ENCODE measurements around the gene NIT1.

NIT1 gene, protein sequence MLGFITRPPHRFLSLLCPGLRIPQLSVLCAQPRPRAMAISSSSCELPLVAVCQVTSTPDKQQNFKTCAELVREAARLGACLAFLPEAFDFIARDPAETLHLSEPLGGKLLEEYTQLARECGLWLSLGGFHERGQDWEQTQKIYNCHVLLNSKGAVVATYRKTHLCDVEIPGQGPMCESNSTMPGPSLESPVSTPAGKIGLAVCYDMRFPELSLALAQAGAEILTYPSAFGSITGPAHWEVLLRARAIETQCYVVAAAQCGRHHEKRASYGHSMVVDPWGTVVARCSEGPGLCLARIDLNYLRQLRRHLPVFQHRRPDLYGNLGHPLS

DNA sequence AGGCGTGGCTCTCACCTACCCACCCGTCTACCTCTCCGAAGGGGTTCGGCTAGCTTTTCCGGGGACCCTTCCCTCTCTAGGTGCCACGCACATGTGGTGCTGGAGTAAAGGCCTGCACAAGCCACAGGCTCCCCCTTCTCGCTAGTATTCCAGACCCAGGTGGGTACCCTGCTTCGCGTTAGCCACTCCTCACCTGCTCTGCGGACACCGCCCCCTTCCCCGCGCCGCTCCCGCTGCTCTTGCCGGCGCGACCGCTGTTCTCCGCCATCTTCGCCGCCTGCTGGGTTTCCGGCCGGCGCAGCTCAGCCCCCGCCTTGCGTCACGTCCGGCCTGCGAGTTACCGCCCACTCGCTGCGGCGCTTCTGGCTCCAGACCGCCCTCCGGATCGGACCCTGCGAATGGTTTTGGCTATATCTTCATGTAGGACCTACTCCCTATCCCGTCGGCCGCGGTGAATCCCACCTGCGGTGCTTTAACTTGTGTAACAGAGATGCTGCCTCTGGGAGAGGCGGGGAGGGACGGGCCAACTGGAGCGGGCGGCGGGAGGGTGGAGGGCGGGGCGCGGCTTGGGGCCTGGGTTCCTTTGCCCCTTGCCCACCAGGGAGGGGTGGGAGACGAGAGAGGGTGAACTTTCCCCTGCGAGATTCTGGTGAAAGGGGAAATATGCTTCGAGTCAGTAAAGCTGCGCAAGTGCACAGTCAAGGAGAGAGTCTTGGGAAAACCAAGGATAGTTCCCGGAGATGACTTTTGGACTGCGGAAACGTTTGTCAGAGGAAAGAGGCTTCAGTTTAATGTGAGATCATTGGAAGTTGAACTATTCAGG, at the start of gene NIT1, which contains the start of gene PFDN2:
TSS of gene NIT1 (plus strand) at position 347 of the 823 bp plus-strand sequence. CDS start at position 419, 72 bp downstream.
TSS of gene PFDN2 (minus strand) at position 279 of the 823 bp plus-strand sequence. CDS start at position 268, 11 bp downstream.
- Histone ChIP-seq H3K9me3 (ENCODE audit: control insufficient read depth, insufficient read depth, low read length) (no peaks in the 10 kb centered on the region), H3K9ac (ENCODE audit: low read depth, low read length) (peak within 1 kb of the TSS; percentile 80), H3K4me1 (ENCODE audit: insufficient read depth, low read length) (peaks cover 12% of the 10 kb centered on the region), H3K36me3 (ENCODE audit: insufficient read depth, low read length) (peaks cover 26% of the 10 kb centered on the region)

DNA sequence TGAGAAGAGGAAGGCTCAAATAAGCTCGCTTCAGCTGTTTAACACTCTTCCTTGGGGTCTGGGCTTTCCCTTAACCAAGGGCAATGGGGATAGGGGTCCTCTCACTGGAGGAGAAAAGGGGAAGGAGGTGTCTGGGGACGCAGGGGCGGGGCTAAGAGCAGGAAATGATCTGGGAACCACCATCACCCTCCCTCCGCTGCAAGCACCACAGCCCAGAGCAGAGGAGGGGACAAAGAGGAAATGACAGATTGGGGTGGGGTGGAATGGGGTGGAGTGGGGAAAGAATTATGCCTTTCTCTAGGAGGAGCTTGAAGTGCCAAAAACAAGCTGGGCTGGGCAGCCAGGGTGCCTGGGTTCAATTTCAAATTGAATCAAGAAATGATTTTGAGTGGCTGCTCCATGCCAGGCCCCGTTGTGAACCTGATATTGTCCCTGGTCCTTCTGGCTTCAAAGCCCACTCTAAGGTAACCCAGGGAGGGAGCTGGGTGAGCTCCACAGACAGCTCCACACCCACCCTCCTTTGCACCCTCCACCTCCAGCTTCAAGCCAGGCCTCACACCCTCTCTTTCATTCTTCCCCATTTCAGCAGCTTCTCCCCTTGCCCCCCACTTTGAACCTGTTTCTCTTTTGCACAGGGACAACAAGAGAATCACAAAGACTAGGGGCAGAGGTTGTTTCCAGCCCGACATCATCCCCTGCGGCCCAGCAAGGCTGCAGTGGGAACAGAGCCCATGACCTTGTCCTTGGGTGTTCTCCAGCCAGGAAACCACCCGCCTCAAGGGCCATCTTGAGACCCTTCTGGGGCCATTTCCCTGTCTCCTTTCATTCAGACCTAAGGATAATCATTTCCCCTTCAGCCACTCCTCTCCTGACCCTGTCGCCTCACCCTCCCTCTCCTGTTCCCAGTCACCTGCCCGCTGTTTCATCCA, 49.3 kb upstream of the NIT1 start:
- 0 out of 2 replicates have a peak, but pooled peaks cover 2% of the 10 kb centered on the region for H3K9me3 ChIP-seq (ENCODE audit: control insufficient read depth, insufficient read depth, low read length)
- H3K9ac ChIP-seq (ENCODE audit: low read depth, low read length): no peak overlapping the region
- peaks cover 4% of the 10 kb centered on the region for H3K4me1 ChIP-seq (ENCODE audit: insufficient read depth, low read length)
- H3K36me3 ChIP-seq (ENCODE audit: insufficient read depth, low read length): no peaks in the 10 kb centered on the region

DNA sequence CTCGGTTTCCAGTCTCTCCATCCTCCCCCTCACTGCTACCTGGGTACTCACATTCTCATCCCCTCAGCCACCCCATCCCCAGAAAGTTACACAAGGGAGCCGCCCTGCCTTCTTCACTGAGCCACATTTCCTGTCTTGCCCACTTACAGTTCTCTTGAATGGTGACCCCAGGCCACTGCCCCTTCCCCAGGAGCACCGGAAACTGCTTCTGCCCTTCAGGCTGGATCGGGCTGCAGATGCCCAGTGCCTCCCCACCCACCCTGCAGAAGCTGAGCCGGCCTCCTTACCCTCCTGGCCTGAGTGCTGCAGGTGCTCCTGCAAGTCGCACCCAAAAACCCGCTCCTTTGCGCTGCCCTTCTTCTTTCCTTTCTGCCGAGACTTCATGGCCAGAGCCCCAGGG, 48.7 kb upstream of the NIT1 start:
- no peaks in the 10 kb centered on the region for H3K36me3 ChIP-seq (ENCODE audit: insufficient read depth, low read length)
- no peak overlapping the region for H3K9ac ChIP-seq (ENCODE audit: low read depth, low read length)
- H3K9me3 ChIP-seq (ENCODE audit: control insufficient read depth, insufficient read depth, low read length): 0 out of 2 replicates have a peak, but pooled peaks cover 2% of the 10 kb centered on the region
- no peaks in the 10 kb centered on the region; the same call in 1 of the 2 replicates for H3K4me1 ChIP-seq (ENCODE audit: insufficient read depth, low read length)

DNA sequence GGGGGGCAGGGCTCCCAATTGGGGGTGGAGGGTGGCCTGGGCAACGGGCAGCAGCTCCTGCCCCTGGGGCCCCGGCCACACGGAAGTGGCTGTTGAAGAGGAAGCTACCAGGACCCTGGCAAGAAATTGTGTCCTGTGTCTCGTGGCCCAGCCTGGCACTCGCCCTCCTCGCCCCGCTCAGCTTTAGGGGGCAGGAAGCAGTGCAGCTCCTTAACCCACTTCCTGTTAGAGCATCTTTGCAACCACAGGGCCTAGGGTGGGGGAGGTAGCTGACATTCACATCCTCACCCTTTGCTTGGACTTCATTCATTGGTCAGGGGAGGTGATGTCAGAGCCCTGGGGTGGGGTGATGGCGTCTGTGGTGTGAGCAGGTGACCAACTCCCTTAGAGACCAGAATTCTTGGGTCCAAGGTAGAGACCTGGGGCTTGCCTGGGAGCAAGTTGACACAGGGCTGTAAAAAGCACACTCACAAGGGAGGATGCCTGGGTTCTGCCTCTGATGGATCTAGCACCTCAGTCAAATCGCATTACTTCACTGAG, 48.1 kb upstream of the NIT1 start, which contains the start of gene ARHGAP30:
TSS of gene ARHGAP30 (minus strand) at position 161 of the 540 bp plus-strand sequence. CDS start 267 bp downstream, outside the sequence.
- Histone ChIP-seq H3K4me1 (ENCODE audit: insufficient read depth, low read length) (no peaks in the 10 kb centered on the region; the same call in 1 of the 2 replicates), H3K36me3 (ENCODE audit: insufficient read depth, low read length) (no peaks in the 10 kb centered on the region), H3K9ac (ENCODE audit: low read depth, low read length) (no peak within 1 kb of the TSS), H3K9me3 (ENCODE audit: control insufficient read depth, insufficient read depth, low read length) (0 out of 2 replicates have a peak, but pooled peaks cover 2% of the 10 kb centered on the region)

DNA sequence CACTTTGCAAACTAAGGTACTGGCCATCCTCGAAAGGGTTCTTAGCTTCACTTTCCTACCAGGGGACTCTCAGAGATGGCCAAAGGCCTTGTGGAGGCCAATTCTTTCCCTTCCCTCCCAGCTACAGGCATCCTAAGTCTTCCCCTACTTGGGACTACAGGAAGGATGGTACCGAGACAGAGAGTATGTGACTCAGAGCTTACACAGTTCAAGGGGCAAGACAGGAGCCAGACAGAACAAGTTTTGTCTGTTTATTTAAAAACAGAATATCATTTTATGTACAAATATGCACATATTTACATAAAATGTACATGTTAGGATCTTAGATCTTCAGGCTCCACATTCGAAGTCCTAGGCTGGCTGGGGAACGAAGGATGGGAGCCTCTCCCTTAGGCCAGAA, 47.1 kb upstream of the NIT1 start:
- H3K36me3 ChIP-seq (ENCODE audit: insufficient read depth, low read length): no peaks in the 10 kb centered on the region
- 0 out of 2 replicates have a peak, but pooled peaks cover 2% of the 10 kb centered on the region for H3K9me3 ChIP-seq (ENCODE audit: control insufficient read depth, insufficient read depth, low read length)
- no peaks in the 10 kb centered on the region; the same call in 1 of the 2 replicates for H3K4me1 ChIP-seq (ENCODE audit: insufficient read depth, low read length)
- no peak overlapping the region for H3K9ac ChIP-seq (ENCODE audit: low read depth, low read length)

DNA sequence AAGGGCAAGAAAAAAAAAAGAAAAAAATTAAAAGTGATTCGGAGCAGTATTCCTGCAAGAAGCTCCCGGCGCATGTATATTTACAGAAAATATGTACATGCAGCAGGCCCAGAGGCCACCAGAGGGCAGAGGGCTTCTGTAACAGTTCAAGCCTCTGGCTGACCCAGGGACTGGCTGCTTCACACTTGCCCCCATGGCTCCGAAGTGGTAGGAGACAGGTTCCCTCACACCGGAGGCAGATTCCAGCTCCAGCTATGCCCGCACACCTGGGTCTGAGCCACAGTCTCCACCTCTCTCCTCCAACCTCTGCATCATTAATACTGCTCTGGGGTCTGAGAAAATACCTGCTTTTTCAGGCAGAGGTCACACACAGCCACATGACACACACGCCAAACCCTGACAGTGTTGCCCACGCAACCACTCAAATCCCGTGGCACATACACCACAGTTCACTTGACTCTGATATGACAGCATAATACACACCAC, 46.0 kb upstream of the NIT1 start:
- Histone ChIP-seq H3K9me3 (ENCODE audit: control insufficient read depth, insufficient read depth, low read length) (0 out of 2 replicates have a peak, but pooled peaks cover 2% of the 10 kb centered on the region), H3K9ac (ENCODE audit: low read depth, low read length) (no peak overlapping the region), H3K4me1 (ENCODE audit: insufficient read depth, low read length) (no peaks in the 10 kb centered on the region; the same call in 1 of the 2 replicates), H3K36me3 (ENCODE audit: insufficient read depth, low read length) (no peaks in the 10 kb centered on the region)

DNA sequence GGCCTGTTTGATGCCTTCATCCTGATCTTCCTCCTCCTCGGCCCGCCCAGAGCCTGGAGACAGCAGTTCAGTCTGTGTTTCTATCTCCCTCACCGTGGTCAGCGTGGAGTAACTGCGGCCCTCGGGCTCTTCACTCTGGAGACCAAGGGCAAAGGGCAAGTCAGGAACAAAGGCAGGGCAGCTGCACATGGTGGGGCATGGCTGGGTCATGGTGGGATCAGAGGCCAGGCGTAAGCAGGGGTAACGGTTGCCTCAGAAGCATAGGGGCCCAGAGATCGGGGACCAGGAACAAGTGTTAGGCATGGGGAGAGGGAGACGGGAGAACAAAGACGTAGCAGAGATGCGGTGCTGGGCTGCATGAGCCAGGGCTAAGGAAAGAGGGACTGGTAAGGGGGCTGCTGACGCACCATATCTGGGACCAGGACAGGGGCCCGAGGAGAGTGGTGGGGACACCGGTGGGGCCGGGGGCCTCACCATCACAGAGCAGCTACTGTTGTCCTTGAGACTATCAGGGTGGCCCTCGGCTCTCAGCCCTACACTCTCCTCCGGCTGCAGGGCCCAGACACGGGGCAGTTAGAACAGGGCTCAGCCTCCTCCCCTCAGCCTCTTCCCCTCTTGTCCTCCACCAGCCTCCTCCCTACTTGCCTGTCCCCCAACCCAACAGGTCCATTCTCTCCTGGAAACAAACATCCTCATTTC, 45.0 kb upstream of the NIT1 start:
- no peaks in the 10 kb centered on the region; the same call in 1 of the 2 replicates for H3K4me1 ChIP-seq (ENCODE audit: insufficient read depth, low read length)
- no peaks in the 10 kb centered on the region for H3K36me3 ChIP-seq (ENCODE audit: insufficient read depth, low read length)
- H3K9ac ChIP-seq (ENCODE audit: low read depth, low read length): no peak overlapping the region
- 0 out of 2 replicates have a peak, but pooled peaks cover 2% of the 10 kb centered on the region for H3K9me3 ChIP-seq (ENCODE audit: control insufficient read depth, insufficient read depth, low read length)

DNA sequence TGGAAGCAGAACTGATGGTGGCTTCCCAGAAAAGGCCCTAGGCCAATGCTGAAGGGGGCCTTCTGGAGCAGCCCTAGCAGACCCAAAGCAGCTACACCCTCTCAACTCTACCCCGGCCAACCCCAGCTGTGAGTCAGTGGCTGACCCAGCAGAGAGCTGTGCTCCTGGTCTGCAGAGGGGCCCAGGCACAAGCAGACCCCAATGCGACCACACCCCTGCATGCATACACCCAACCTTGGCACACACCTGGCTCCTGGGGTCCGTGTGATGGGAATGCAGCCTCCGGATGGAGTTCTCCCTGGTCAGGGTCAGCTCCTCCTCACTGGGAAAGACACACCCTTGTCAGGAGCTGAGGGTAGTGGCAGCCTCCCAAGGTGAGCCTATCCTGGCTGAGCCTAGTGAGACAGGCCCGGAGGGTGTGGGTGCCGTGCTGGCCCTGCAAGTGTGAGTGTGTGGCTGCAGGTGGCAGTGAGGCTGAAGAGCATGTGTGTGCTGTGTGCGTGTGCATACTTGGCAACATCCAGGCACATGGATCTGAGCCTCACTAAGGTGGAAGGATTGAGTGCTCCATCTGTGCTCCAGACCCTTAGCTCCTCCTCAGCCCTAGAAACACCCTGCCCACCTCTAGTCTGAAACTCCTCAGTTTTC, 44.3 kb upstream of the NIT1 start:
- Histone ChIP-seq H3K36me3 (ENCODE audit: insufficient read depth, low read length) (no peaks in the 10 kb centered on the region), H3K9me3 (ENCODE audit: control insufficient read depth, insufficient read depth, low read length) (0 out of 2 replicates have a peak, but pooled peaks cover 2% of the 10 kb centered on the region), H3K9ac (ENCODE audit: low read depth, low read length) (no peak overlapping the region), H3K4me1 (ENCODE audit: insufficient read depth, low read length) (no peaks in the 10 kb centered on the region; the same call in 1 of the 2 replicates)

DNA sequence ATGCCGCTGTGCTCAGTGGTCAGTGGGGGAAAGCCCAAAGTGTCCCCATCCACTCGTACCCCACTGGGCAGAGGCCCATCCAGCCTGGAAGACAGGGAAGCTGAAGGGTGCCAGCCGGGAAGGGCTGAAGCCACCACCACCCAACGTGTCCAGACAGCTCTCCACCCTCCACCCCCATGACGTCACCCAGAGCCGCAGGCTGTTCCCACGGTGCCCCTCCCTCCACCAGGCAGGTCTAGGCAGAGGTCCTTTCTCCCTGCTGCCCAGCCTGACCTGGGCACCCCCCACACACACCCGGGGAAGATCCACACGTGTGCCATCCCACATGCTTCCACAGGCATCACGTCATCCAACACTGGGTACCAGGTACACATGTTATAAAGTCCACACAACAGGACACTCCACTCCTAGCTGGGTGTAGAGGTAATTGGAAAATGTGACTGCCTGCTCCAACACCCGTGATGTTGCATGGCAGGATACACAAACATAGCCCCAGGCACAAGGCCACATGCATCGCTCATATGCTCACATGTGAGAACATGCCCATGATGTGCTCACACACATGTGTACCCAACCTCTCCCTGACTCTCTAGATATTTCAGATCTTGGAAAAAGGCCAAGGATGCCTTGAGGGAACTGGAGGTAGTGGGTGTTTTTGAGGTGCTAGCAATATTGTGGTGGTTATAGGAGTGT, 43.1 kb upstream of the NIT1 start:
- 0 out of 2 replicates have a peak, but pooled peaks cover 2% of the 10 kb centered on the region for H3K9me3 ChIP-seq (ENCODE audit: control insufficient read depth, insufficient read depth, low read length)
- no peaks in the 10 kb centered on the region for H3K36me3 ChIP-seq (ENCODE audit: insufficient read depth, low read length)
- no peaks in the 10 kb centered on the region; the same call in 1 of the 2 replicates for H3K4me1 ChIP-seq (ENCODE audit: insufficient read depth, low read length)
- no peak overlapping the region for H3K9ac ChIP-seq (ENCODE audit: low read depth, low read length)

DNA sequence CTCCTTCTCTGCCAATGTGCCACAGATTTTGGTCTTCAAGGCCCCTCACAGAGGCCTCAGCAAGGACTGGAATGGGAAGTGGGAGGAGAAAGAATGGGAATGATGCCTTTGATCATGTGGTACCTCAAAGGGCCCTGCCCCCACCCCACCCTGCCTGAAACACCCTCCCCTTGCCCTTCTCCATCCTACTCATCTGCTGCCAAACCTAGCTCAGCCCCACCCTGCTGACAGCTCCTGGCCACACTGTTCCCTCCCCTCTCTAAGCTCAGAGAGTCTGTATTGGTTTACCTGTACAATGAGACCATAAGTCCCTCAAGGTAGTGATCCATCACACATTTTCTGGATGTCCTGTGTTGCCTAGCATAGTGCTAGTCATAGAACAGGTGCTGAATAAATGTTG, 41.5 kb upstream of the NIT1 start:
- H3K9ac ChIP-seq (ENCODE audit: low read depth, low read length): no peak overlapping the region
- H3K36me3 ChIP-seq (ENCODE audit: insufficient read depth, low read length): no peaks in the 10 kb centered on the region
- H3K9me3 ChIP-seq (ENCODE audit: control insufficient read depth, insufficient read depth, low read length): no peaks in the 10 kb centered on the region
- no peaks in the 10 kb centered on the region; the same call in 1 of the 2 replicates for H3K4me1 ChIP-seq (ENCODE audit: insufficient read depth, low read length)

DNA sequence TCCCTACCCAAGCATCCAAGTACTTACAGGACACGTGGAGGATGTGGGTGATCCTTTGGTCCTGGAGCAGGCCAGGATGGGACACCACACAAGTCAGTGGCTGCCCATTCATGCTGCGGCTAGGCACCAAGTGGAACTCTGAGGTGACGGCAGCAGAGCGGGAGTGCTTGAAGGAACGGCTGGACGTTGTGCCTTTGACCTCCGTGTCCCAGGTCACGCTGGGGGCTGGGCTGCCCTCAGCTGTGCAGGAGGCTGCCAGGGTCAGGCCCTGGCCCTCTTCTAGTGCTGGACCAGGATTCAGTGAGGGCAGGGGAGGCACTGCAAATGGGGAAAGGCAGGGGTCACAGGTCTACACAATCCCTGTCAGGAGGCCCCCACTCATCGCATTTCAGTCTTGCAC, 40.5 kb upstream of the NIT1 start:
- Histone ChIP-seq H3K36me3 (ENCODE audit: insufficient read depth, low read length) (no peaks in the 10 kb centered on the region), H3K4me1 (ENCODE audit: insufficient read depth, low read length) (no peaks in the 10 kb centered on the region; the same call in 1 of the 2 replicates), H3K9me3 (ENCODE audit: control insufficient read depth, insufficient read depth, low read length) (no peaks in the 10 kb centered on the region), H3K9ac (ENCODE audit: low read depth, low read length) (no peak overlapping the region)
